AG09319 (cell line): ENCODE measurements around the gene ZBTB16.

Source experiments
- DNase-seq: peaks from one replicate; pipeline ENCODE4 v3.0.0-alpha.2; 2010; ENCODE audit warnings: low read depth; ENCODE audit errors: extremely low read depth
- TF ChIP-seq, protein P1 (sequence below): IDR thresholded peaks from 2 replicates; pipeline ENCODE4 v1.5.1; 2011; ENCODE audit warnings: low read depth, mild to moderate bottlenecking, inconsistent platforms, low read length, moderate library complexity

Gene ZBTB16

GRCh38 chr11:114090976-114091375, 31.5 kb downstream of the ZBTB16 start:
- TF ChIP-seq, protein P1, sequence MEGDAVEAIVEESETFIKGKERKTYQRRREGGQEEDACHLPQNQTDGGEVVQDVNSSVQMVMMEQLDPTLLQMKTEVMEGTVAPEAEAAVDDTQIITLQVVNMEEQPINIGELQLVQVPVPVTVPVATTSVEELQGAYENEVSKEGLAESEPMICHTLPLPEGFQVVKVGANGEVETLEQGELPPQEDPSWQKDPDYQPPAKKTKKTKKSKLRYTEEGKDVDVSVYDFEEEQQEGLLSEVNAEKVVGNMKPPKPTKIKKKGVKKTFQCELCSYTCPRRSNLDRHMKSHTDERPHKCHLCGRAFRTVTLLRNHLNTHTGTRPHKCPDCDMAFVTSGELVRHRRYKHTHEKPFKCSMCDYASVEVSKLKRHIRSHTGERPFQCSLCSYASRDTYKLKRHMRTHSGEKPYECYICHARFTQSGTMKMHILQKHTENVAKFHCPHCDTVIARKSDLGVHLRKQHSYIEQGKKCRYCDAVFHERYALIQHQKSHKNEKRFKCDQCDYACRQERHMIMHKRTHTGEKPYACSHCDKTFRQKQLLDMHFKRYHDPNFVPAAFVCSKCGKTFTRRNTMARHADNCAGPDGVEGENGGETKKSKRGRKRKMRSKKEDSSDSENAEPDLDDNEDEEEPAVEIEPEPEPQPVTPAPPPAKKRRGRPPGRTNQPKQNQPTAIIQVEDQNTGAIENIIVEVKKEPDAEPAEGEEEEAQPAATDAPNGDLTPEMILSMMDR, result no peak

DNA sequence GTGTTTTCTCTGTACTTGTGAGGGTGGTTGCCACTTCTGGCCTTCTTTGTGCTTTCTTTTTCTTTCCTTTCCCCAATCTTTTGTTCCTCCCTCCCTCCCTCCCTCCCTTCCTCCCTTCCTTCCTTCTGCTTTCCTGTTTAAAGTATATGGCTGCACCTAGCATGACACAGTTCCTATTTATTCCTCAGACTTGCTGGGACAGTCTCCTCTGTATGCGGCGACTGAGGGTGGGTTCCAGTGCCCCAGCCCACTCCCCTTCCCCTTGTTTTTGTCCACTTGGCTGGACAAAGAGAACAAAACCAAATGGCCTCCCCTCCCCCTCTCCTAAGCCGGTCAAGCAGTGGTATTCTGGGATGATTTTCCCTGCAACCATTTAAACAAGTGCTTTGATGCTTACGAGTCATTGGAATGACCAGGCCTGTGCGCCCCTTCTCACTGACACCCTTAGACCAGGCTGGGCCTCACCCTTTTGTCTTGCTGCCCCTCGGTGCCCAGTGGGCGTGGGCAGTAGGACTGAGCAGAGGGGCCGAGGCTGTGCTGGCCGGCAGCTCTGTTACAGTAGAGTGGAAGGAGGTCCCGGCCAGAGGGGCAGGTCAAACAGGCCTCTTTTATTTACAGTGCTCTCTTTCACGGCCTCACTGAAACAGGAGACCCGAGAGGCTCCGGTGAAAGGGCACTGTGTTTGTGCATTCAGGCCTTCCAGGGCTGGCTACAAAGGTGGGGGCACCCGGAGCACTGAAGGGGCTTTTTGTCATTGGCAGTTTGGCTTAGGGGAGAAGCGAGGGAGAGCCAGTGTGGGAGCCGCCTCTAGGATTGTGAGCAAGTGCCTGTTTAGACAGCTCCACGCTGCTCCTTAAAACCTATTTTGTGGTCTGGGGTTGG, 32.2 kb downstream of the ZBTB16 start:
- TF ChIP-seq, protein P1, result no peak

More at GRCh38 chr11:114090976-114091375, 31.5 kb downstream of the ZBTB16 start:
- no peak for DNase-seq

DNA sequence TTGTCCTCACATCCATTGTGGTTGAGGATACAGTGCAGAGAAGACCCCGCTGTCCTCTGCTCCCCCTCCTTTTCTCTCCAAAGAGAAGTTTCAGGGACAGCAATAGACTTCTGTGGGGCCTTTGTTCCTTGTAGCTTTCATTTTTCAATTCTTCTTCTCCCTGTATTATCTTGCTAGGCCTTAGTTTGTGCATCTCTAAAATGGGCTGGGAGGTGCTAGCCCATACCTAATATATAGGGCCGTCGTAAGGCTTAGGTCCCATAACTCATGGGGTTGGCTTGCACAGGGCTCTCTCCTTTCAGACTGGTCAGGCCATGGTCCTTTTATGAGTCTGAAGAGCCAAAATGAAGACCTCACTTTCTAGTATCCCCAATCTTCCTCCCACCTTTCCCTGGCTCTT, 33.0 kb downstream of the ZBTB16 start:
- TF ChIP-seq, protein P1, result no peak
- no peak for DNase-seq

More for the DNA sequence above, 32.2 kb downstream of the ZBTB16 start:
- no peak for DNase-seq

DNA sequence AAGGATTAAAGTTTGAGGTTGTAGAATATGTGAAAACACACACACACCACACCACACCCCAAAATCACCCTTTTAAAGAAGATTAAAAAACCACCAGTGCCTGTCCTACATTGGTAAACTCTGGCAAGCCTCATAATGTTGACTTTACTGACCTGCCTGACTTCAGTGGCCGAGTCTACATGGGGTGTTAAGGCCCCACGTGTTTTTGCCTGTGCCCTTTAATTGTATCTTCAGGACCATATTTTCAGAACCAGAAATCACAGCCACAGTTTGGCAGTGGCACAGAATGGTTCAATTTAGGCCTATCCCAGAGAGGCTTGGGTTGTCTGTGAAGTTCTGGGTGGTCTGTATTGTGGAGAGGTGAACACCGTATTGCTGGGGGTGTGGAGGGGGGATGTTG, 33.4 kb downstream of the ZBTB16 start:
- no peak for DNase-seq
- TF ChIP-seq, protein P1, result no peak

DNA sequence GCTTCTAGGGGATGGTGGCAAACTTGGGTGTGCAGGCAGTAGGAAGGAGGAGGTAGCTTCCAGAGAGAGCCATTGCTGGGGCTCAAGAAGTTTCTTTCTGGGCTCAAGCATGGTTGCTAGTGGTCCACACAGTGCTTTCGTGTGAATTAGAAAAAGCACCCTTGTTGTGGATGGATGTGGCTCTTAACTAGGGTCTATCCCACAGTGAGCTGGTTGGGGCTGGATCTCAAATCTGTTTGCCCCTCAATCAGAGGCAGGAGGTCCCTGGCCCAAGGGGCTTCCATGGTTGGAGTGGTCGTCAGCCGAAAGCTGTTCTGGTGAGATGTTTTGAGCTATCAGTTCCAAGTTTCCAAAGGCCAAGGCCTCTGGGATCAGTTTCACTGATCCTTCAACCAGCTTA, 35.0 kb downstream of the ZBTB16 start:
- DNase-seq, result no peak
- TF ChIP-seq, protein P1, result no peak

DNA sequence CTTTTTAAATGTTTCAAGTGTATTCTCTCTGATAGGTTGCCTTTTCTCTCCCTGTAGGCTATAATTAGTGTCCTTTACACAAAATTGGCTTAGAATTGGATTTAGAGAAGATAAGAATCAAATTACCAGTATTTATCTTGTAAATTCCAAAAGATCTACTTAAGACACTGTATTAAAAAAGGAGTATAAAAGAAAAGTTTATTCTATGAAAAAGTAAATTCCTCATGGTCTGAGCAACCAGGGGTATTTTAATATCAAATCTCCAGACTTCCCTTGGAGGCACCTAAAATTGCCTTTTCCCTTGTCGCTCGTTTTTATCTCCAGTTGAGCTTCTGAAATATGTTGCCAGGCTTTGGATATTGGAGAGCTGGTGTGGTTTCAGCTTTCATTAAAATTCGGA, 36.4 kb downstream of the ZBTB16 start:
- TF ChIP-seq, protein P1, result no peak
- DNase-seq, result no peak

GRCh38 chr11:114097832-114098231, 38.3 kb downstream of the ZBTB16 start:
- no peak for DNase-seq
- TF ChIP-seq, protein P1, result no peak
